HG03378 (cell line): ENCODE data around the gene HHAT.

Experiments
- ATAC-seq: cut with Tn5 transposase; IDR thresholded peaks from one replicate; pipeline ENCODE4 v1.9.1; 2021; ENCODE audit warnings: mild to moderate bottlenecking, moderate library complexity; ENCODE audit not compliant: unreplicated experiment

Gene HHAT

DNA sequence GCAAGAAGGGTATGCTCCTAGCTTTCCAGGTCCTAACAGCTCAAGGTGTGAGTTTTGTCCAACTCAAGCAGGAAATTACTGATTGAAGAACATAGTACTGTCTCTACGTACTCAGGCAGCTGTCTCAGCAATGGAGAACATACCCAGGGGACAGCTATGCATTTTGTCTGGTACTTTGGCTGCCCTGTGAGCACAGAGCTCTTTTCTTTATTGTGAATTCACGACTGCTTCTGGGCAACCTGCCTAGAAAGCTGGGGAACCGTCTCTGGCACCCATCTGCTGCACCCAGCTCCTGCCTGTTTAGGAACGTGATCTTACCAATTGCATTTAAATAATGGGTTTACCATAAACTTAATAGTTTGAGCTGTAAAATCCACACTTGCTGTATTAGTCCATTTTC, 258.1 kb downstream of the HHAT start:
- ATAC-seq = no peak

DNA sequence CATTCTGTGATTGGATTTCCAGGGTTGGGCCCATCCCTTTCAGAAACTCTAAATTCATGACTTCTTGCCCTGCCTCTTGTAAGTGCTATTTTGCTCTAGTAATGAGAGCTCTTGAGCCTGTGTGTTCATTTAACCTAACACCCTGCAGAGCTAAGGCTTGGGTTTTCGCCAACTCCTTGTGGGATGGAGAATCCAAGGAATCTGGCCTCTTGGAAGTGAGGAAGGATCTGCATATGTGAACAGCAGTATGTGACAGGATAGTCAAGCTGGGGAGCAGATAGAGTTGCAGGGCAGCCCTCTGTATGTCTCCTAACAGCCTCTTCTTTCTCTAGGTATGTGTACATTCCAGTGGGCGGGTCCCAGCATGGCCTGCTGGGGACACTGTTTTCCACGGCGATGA, 258.9 kb downstream of the HHAT start:
- no peak for ATAC-seq

DNA sequence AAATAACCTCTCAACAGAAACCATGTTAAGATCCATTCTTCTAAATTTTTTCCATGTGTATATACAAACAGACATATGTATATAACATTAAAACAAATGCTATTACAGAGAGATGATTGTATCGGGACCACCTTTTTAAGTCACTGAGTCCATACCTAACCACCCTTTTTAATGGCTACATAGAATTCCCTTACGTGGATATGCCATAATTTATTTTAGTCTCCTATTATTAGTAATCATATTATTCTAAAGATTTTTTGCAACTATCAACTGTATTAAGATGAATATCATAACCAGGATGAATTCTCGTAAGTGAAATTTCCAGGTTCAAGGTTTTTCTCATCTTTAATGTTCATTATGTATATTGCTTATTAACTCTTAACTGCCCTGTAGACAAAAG, 259.7 kb downstream of the HHAT start:
- ATAC-seq = no peak

DNA sequence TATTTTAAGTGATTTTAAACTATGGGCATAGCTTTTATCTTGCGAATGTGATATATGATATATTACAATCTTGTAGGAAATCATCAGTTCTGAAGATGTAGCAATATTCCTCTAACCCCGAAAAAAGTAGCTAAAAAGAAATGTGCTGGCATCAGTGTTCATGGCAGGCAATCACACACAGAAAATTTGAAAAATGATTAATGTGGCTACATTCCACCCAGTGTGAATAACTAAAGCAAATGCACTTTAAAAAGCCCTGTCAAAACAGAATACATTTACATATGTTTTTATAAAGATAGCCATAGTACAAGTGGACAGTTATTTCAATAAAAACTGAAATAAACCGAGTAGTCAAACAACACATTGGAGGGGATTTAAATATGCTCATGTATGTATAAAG, 260.2 kb downstream of the HHAT start:
- ATAC-seq = no peak

DNA sequence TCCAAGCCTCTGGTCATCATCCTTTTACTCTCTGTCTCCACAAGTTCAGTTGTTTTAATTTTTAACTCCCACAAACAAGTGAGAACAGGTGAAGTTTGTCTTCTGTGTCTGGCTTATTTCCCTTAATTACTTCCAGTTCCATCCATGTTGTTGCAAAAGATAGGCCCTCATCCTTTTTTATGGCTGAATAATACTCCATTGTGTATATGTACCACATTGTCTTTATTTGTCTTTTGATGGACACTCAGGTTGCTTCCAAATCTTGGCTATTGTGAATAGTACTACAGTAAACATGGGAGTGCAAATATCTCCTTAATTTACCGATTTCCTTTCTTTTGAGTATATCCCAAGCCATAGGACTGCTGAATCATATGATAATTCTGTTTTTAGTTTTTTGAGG, 262.5 kb downstream of the HHAT start:
- ATAC-seq = no peak

DNA sequence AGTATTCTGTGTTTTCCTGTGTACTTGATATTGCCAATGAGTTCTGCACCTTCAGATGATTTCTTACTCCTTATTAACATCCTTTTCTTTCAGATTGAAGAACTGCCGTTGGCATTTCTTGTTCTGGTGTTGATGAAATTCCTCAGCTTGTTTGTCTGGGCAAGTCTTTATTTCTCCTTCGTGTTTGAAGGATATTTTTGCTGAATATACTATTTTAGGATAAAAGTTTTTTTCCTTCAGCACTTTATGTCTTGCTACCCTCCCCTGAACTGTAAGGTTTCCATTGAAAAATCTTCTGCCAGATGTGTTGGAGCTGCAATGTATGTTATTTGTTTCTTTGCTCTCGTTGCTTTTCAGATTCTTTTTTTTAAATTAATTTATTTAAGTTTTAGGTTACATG, 265.9 kb downstream of the HHAT start:
- ATAC-seq = no peak

DNA sequence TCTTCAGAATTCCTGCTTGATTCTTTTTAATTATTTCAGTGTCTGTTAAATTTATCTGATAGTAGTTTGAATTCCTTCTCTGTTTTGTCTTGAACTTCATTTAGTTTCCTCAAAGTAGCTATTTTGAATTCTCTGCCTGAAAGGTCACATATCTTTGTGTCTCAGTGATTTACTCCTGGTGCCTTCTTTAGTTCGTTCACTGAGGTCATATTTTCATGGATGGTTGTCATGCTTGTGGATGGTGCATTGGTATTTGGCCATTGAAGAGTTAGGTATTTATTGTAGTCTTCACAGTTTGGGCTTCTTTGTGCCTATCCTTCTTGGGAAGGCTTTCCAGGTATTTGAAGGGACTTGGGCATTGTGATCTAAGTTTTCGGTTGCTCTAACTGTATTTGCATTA, 267.9 kb downstream of the HHAT start:
- ATAC-seq = no peak

DNA sequence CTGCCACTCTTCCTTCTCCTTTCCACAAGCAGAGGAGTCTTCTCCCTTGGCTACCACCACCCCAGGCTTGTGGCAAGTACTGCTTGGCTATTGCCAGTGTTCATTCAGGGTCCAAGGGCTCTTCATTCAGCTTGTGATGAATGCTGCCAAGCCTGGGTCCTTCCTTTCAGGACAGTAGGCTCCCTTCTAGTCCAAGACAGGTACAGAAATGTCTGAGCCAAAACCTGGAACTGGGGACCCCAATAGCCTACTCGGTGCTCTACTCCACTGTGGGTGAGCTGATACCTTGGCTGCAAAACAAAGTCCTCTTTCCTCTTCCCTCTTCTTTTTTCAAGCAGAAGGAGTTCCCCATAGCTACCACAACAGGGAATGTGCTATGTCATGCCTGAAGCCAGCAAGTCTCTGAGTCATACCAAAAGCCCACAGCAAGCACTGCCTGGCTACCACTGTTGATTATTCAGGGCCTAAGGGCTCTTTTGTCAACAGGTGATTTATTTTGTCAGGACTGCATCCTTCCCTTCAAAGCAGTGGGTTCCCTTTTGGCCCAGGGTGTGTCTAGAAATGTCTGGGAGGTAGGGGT, 268.9 kb downstream of the HHAT start:
- peak; percentile 95 for ATAC-seq

DNA sequence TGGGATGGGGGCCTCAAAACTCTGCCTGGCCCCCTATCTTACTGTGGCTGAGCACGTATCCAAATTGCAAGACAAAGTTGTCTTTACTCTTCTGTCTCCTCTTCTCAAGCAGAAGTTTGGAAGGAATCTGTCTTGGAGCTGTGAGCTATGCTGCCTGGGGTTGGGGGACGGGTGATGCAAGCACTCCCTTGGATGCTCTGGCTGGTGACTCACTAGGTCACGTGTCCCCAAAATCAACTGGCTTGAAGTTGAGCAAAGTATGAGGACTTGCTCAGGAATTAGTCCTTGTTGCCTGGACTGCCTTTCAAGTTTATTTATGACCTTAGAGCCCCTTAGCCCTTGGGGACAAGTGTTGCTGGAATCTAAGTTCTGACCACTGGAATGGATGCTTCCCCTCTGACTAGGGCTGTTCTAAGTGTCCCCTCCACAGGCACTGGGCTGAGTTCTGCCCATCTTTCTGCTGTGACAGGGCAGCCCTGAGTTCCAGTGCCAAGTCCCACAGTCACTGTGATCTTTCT, 269.5 kb downstream of the HHAT start:
- ATAC-seq = no peak

DNA sequence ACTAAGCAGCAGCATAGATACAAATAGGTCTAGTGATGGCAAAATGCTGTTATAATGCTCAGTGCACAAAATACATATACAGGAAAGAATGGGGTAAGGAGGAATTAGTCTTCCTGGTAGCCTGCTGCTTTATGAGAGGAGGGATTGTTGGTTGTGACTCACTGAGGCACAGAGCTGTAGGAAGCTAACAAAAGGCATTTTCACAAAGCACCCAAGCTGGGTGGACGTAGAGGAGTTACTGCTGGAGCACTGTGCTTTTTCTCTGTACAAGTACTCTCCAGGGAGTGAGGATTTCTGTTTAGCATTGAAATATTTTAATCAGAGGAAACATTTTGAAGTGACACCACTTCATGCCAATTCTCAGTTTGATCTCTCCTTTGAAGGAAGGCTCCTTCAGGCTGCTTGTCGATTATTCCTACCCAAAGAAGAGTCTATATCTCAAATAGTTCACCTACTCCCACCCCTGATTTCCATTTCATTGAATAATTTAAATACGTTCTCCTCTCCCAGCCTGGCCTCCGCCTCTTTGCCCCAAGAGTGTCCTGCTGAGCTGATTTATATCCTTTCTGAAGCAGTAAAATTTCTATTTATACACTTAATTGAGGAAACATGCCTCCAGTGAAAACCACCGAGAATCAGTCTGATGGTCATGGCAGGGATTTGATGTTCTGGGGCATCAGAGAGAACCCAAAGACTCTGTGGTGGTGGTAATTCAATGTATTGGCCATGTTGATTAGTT, 271.9 kb downstream of the HHAT start:
- ATAC-seq = no peak

DNA sequence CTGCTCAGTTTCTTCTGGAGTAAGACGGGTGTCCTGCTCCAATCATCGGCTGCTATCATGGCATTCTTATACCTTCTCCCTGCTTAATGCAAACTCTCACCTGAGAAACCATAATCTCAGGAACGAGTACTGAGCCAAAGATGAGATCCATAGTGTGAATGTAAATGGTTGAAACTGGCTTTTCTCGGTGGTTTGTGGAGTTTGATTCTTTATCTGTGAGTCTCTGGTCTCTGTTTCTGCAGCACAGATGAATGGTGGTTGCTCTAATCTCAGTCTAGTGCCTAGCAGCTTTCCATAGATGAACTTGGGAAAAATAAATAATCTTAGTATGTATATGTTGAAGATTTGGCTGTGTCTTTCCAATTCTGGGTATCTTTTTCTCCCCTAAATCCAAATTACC, 274.4 kb downstream of the HHAT start:
- no peak for ATAC-seq

DNA sequence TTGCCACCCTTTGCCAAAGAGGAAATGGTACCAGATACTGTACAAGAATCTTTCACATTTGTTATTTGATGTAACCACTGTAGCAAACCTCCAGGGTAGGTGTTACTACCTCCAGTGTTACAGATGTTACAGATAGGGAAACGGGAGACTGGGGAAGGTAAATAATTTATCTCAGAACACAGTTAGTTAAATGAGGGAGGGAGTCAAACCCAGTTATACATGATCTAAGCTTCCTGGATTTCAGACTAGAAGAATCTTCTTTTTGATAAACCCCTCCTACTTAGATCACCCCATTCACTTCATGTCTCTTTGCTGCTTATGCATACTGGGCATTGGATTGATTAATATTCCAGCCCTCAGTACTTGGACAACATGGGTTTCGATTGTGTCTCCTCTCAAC, 276.4 kb downstream of the HHAT start:
- ATAC-seq = no peak

DNA sequence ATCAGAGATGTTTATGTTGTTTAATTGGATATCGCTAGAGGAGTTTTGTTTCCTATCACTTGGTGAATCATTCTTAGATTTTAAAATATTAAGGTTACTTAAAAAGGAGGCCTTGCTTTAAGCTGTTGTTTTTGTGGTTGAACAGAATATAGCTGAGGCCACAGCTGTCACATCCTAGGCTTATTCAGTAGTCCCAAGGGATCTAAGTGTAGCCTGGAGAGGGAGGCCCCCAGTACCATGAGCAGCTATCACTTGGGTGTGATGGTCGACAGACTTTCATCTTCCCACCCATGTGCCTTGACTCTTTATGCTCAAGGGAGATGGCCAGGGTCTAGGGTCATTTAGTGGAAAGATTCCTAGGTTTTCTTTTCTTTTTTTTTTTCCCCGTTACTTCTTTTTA, 278.7 kb downstream of the HHAT start:
- ATAC-seq = no peak

DNA sequence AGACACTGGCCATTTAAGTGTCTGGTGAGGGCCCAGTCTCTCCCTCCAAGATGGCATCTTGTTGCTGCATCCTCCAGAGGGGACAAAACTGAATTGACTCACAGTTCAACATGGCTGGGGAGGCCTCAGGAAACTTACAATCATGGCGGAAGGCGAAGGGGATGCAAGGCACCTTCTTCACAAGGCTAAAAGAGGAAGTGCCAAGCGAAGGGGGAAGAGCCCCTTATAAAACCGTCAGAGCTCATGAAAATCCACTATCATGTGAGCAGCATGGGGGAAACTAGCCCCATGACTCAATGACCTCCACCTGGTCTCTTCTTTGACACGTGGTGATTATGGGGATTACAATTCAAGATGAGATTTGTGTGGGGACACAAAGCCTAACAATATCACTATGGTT, 280.1 kb downstream of the HHAT start:
- no peak for ATAC-seq

DNA sequence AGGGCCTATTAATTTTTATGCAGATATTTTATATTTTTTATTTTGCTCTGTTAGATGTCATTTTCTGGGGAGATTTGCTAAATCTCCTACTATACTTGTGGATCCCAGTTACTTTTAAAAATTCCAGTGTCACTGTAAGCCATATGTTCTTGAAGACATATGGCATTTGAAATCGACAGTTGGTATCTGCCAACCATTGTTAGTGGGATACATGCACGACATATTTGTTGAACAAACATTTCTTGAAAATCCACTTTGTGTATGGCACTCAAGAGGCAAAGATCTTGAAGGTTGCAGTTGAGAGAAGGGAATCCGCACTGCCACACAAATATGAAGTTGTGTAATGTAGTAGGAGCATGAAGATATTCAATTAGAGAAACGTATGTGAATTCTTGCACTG, 287.7 kb downstream of the HHAT start:
- no peak for ATAC-seq

DNA sequence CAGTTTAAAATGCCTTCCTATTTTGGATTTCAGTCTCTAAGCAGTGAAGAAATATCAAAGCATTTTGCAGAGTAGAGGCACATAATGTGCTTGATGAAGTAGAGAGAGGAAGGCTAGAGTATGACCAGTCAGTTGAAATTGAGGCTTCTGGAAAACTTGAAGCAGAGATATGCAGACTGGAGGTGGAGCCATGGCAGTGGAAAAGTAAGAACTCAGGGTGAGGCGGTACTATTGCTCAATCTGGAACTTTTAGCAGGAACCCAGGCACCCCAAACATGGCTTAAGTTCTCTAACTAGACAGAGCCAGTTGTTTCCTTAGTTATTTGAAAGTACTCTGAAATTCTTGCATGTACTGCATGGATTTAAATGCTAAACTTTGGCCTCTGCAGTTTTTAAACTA, 288.6 kb downstream of the HHAT start:
- no peak for ATAC-seq

DNA sequence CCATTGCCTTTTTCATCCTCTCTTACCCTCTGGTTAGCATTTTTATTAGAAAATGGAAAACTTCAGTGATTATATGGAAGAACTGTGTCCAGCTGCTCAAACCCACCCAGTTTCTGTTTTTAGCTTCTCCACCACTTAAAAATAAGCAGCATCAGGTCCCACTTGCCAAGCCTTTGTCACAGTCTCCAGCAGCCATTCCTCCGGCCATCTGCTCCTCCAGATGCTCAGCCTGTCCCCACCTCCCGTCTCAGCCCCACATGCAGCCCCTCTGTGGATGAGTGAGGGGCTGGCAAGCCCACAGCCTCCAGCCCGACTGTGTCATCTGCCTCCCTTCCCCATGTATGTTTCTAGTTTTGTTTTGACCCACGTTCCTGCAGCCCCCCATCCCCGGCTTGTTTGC, 289.7 kb downstream of the HHAT start:
- ATAC-seq = no peak

DNA sequence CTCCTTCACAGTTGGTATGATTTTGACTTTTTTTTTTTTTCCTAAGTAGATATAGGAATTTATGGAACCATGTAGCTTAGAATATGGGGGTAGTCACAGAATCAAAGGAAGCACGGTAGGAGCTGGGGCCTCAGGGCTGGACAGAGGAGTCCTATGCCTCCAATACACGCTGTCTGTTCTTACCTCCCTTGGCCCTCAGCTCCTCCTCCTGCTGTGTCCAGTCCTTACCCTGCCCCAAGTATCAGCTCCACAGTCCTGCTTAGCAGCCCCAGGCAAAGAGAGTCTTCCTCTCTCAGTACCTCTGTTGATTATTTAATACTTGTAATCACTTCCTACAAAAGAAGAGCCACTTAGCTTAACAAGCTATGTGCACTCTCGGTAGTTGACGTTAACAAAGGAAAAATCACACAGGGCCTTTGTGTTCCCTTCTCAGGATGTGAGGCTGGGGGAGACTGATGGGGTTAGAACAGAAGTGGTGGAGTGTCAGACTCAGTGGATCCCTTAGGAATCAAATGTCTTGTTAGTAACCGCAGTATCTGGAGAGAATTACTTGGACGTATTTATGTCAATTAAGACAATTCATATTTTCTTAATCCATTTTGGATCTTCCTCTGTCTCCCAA, 292.3 kb downstream of the HHAT start:
- no peak for ATAC-seq

DNA sequence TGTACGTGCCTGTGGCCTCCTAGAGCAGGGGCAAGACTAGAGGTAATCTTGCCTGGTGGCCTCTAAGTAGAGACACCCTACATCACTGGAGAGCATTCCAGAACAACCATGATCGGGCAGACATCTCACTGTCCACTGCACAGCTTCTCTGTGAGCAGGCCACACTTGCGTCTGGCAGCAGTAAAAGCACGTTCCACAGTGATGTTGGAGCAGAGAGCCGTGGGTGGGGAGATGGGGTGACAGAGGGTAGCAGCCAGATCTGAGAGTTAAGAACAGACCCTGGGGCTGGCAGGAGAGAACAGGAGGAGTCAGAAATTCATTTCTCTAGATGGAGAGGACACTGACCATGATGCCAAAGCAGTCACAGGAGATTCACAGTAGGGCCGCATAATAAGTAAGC, 293.0 kb downstream of the HHAT start:
- ATAC-seq = no peak

DNA sequence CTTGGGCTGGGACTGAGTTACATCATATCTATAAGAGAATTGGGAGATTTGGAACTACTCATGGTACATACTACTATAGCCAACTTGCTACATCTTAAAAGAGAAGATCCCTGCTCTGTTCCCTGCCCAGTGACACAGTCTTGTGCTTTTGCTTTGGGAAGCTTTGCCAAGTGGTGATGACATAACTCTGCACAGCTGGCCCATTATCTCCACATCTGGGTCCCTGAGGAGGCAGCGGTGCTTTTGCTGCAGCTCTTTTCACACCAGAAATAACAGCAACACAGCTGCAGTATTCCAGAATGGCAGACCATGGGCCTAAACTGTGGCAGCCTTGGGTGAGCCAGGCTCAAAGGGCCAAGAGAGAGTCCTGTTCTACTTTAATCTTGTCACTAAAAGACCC, 296.0 kb downstream of the HHAT start:
- ATAC-seq = no peak

DNA sequence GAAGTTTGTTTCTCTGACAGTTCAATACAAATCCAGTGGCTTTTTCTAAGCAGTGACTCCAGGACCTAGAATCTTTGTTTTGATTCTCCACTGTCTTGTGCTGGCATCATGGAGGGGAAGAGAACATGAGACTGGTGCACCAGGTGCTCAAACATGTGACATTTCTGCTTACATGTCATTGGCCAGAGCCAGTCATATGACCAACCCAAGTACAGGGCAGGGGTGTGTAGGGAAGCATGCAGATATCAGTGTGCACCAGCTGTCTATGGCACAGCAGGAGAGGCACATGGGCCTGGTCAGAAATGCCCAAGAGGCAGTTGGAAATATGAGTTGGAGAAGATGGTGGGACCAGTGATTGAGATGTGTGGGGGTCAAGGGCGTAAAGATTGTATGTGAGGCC, 297.0 kb downstream of the HHAT start:
- no peak for ATAC-seq

DNA sequence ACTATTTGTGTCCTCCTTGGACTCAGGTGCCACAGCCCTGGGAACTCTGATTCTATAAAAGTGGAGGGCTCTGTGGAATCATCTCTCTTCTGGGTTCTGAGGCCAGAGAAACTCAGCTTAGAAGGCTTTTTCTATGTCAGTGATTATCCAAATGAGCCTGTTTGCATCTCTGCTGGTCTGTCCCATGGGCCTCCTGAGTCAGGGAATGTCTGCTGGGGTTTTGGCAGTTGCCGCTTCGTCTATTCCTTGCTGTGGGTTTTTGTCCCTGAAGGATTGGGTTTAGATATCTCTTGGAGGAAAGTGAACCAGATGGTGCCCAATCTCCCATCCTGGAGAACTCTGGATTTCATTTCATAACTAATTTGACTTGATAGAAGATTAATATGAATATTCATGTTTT, 297.6 kb downstream of the HHAT start:
- no peak for ATAC-seq
